ENCODE data around the gene CGB1. TPM values are rescaled to one million over a fixed set of nuclear protein-coding genes. Genes with fewer than 3 reads are reported as not detected.

The CGB1 gene
- total RNA-seq, 1 donor from 2014 or later = 13.7 TPM

DNA sequence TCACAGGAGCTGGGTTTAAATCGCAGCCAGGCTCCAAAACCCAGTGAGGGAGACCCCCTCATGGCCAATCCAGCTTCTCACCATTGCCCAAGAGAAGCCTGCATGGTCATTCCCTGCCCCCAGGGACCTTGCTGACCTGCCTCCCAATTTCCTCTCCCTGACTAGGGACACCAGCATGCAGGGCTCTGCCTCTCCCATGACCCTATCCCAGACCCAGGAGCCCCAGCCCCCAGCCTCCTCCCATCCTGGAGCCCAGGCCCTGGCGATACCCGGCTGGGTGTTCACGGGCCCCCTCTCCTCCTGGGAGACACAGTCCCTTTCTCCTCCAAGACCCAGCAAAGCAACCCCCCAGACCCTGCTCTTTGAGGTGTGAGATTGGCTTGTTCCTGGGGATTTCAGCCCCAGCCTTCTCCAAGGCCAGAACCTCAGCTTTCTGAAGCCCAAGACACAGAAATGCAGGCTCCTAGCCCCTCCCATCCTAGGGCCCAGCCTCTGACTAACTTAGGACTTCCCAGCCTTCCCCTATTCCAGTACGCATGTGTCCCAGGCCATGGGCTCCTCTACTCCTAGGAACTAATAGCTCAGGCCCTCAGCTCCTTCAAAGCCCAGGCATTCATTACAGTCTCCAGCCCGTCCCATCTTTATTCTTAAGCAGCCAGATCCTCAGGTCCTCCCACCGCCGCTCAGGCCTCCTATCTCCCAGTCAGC, 44.7 kb downstream of the CGB1 start:
- DNase-seq (ENCODE audit: low read depth) = peak; percentile 43
- no peaks in the 10 kb centered on the region for H3K36me3 ChIP-seq (ENCODE audit: control insufficient read depth, insufficient read depth, low read length)
- H3K27me3 ChIP-seq (ENCODE audit: control insufficient read depth, insufficient read depth, low read length) = no peaks in the 10 kb centered on the region
- TF ChIP-seq, protein P1, sequence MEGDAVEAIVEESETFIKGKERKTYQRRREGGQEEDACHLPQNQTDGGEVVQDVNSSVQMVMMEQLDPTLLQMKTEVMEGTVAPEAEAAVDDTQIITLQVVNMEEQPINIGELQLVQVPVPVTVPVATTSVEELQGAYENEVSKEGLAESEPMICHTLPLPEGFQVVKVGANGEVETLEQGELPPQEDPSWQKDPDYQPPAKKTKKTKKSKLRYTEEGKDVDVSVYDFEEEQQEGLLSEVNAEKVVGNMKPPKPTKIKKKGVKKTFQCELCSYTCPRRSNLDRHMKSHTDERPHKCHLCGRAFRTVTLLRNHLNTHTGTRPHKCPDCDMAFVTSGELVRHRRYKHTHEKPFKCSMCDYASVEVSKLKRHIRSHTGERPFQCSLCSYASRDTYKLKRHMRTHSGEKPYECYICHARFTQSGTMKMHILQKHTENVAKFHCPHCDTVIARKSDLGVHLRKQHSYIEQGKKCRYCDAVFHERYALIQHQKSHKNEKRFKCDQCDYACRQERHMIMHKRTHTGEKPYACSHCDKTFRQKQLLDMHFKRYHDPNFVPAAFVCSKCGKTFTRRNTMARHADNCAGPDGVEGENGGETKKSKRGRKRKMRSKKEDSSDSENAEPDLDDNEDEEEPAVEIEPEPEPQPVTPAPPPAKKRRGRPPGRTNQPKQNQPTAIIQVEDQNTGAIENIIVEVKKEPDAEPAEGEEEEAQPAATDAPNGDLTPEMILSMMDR (IDR thresholded peaks at IDR 0.05; ENCODE audit: insufficient read depth, low read length, poor library complexity, severe bottlenecking) = no peak
- peak overlapping the region; percentile 64 for H3K4me3 ChIP-seq (ENCODE audit: low read depth, low read length)

DNA sequence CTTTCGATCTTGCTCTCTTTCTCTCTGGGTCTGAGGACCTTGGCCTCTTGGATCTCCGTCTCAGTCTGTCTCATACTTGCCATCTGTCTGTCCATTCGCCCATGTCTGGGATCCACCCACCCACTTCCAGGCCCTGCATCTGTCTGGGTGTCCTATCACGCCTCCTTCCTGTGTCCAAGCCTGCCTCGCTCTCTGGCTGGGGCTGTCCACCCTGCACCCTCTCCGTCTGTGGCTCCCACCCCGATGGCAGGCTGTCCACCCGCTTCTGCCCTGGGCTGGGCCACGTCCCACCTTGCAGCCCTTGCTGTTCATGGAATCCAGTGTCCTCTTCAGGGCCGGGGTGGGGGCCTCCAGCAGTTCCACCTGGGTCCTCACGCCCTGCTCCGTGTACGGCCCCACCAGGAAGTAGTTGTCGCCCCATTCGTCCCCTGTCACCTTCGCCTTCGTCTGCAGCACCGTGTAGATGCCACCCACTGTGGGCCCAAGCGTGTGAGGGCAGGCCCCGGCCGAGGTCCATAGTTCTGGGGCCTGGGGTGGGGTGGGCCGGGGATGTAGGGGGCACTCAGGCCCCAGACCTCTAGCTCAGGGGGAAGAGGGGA, 45.6 kb downstream of the CGB1 start:
- TF ChIP-seq, protein P1 (IDR thresholded peaks at IDR 0.05; ENCODE audit: insufficient read depth, low read length, poor library complexity, severe bottlenecking) = no peak
- no peak for DNase-seq (ENCODE audit: low read depth)
- Histone ChIP-seq H3K27me3 (ENCODE audit: control insufficient read depth, insufficient read depth, low read length) (no peaks in the 10 kb centered on the region), H3K4me3 (ENCODE audit: low read depth, low read length) (no peak overlapping the region), H3K36me3 (ENCODE audit: control insufficient read depth, insufficient read depth, low read length) (no peaks in the 10 kb centered on the region)

DNA sequence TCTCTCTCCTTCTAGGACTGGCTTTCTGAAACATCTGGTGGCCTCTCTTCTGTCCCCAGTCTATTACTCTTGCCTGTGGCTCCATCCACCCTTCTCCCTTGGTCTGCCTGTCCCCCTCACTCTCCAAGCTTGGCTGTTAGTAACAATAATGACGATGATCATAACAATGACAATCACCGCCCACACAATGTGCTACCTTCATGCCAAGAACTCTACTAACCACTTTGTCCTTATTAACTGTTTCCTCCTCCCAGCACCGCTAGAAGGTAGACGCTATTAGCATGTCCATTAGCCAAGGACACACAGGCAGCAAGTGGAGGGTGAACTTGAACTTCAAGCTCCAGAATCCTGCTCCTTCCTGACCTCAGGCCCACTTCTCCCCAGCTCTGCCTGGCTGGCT, 46.3 kb downstream of the CGB1 start:
- DNase-seq (ENCODE audit: low read depth) = no peak
- Histone ChIP-seq H3K36me3 (ENCODE audit: control insufficient read depth, insufficient read depth, low read length) (no peaks in the 10 kb centered on the region), H3K4me3 (ENCODE audit: low read depth, low read length) (no peak overlapping the region), H3K27me3 (ENCODE audit: control insufficient read depth, insufficient read depth, low read length) (no peaks in the 10 kb centered on the region)
- TF ChIP-seq, protein P1 (IDR thresholded peaks at IDR 0.05; ENCODE audit: insufficient read depth, low read length, poor library complexity, severe bottlenecking) = no peak

DNA sequence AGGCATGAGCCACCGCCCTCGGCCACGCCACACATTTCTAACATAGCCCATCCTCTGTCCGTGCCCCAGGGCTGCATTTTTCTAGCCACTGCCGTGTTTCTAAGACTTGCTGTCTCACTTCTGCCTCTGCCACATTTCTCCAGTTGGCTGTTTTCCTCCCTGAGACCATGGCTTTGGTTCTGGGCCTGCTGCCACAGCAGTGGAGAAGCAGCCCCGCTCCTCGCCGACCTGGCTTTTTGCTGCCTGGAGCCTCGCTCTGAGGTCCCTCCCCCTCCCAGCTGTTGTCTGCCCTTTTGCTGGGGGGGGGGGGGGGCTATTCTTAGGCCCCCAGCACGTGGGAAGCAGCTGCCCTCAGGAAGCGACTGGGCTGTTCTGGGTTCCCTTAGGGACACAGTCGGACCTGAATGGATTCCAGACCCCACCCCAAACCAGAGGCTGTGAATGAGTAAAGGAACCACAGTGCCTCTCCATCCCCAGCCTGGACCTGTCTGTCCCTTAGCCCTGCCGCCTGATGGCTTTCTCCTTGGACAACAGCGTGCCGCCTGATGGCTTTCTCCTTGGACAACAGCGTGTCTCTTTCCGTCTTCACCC, 46.9 kb downstream of the CGB1 start:
- Histone ChIP-seq H3K27me3 (ENCODE audit: control insufficient read depth, insufficient read depth, low read length) (no peaks in the 10 kb centered on the region), H3K36me3 (ENCODE audit: control insufficient read depth, insufficient read depth, low read length) (no peaks in the 10 kb centered on the region), H3K4me3 (ENCODE audit: low read depth, low read length) (no peak overlapping the region)
- TF ChIP-seq, protein P1 (IDR thresholded peaks at IDR 0.05; ENCODE audit: insufficient read depth, low read length, poor library complexity, severe bottlenecking) = no peak
- no peak for DNase-seq (ENCODE audit: low read depth)

DNA sequence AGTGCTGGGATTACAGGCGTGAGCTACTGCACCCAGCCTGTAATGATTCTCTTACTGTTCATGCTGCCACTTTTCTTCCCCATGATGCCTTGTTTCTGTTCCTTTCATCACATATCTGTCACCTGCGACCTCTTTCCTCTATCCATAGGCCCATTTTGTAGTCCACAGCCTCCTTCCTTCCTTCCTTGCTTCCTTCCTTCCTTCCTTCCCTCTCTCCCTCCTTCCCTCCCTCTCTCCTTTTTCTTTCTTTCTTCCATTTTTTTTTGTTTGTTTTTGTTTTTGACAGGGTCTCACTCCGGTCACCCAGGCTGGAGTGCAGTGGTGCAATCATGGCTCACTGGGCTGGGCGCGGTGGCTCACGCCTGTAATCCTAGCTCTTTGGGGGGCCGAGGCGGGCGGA, 47.8 kb downstream of the CGB1 start:
- no peaks in the 10 kb centered on the region for H3K36me3 ChIP-seq (ENCODE audit: control insufficient read depth, insufficient read depth, low read length)
- DNase-seq (ENCODE audit: low read depth) = no peak
- H3K27me3 ChIP-seq (ENCODE audit: control insufficient read depth, insufficient read depth, low read length) = no peaks in the 10 kb centered on the region
- TF ChIP-seq, protein P1 (IDR thresholded peaks at IDR 0.05; ENCODE audit: insufficient read depth, low read length, poor library complexity, severe bottlenecking) = no peak
- H3K4me3 ChIP-seq (ENCODE audit: low read depth, low read length) = no peak overlapping the region
